Measurements from ENCODE around the gene TMEM30B.
A peak's percentile ranks its signal among the peaks of the same experiment; 100 is the strongest.
"Not testable (repeated sequence)": the region's sequence is repeated elsewhere in the genome, so short reads cannot be mapped to it uniquely, and the experiment has no call there.

Gene TMEM30B

GRCh38 chr14:61319706-61320105 is 38.6 kb upstream of the TMEM30B start:
- H3K36me3 Mint-ChIP-seq (ENCODE audit: low read depth): peaks cover 23% of the 10 kb centered on the region
- no peak overlapping the region for H3K27ac Mint-ChIP-seq
- no peak overlapping the region for H3K4me3 Mint-ChIP-seq
- peaks cover 2% of the 10 kb centered on the region for H3K9me3 Mint-ChIP-seq
- H3K27me3 Mint-ChIP-seq: no peaks in the 10 kb centered on the region
- H3K4me1 Mint-ChIP-seq (ENCODE audit: low read depth): peaks cover 10% of the 10 kb centered on the region

- peaks cover 7% of the 10 kb centered on the region for H3K9me3 Mint-ChIP-seq
- no peak overlapping the region for H3K27ac Mint-ChIP-seq
- H3K4me3 Mint-ChIP-seq: no peak overlapping the region
Observed at GRCh38 chr14:61319086-61319485, 37.9 kb upstream of the TMEM30B start.

GRCh38 chr14:61315313-61315712 is 34.2 kb upstream of the TMEM30B start:
- Mint-ChIP-seq H3K9me3 (peaks cover 15% of the 10 kb centered on the region), H3K27me3 (no peaks in the 10 kb centered on the region), H3K4me3 (no peak overlapping the region), H3K27ac (no peak overlapping the region), H3K36me3 (ENCODE audit: low read depth) (peaks cover 23% of the 10 kb centered on the region), H3K4me1 (ENCODE audit: low read depth) (peaks cover 13% of the 10 kb centered on the region)

More at GRCh38 chr14:61319086-61319485, 37.9 kb upstream of the TMEM30B start:
- peaks cover 25% of the 10 kb centered on the region for H3K36me3 Mint-ChIP-seq (ENCODE audit: low read depth)
- H3K4me1 Mint-ChIP-seq (ENCODE audit: low read depth): peaks cover 6% of the 10 kb centered on the region
- no peaks in the 10 kb centered on the region for H3K27me3 Mint-ChIP-seq

- H3K4me3 Mint-ChIP-seq, H3K27ac Mint-ChIP-seq, H3K27me3 Mint-ChIP-seq: not testable (repeated sequence)
- peaks cover 28% of the 10 kb centered on the region for H3K4me1 Mint-ChIP-seq (ENCODE audit: low read depth)
- H3K9me3 Mint-ChIP-seq: peaks cover 20% of the 10 kb centered on the region
- H3K36me3 Mint-ChIP-seq (ENCODE audit: low read depth): peaks cover 53% of the 10 kb centered on the region
Observed at GRCh38 chr14:61308701-61309100, 27.6 kb upstream of the TMEM30B start.

GRCh38 chr14:61308198-61308597 is 27.1 kb upstream of the TMEM30B start:
- Mint-ChIP-seq H3K9me3 (peaks cover 20% of the 10 kb centered on the region), H3K4me3 (no peak overlapping the region), H3K27ac (no peak overlapping the region), H3K4me1 (ENCODE audit: low read depth) (peaks cover 28% of the 10 kb centered on the region), H3K27me3 (no peaks in the 10 kb centered on the region), H3K36me3 (ENCODE audit: low read depth) (peaks cover 53% of the 10 kb centered on the region)

GRCh38 chr14:61304688-61305087 is 23.6 kb upstream of the TMEM30B start:
- no peak overlapping the region for H3K4me3 Mint-ChIP-seq
- H3K27ac Mint-ChIP-seq: no peak overlapping the region
- H3K4me1 Mint-ChIP-seq (ENCODE audit: low read depth): peaks cover 23% of the 10 kb centered on the region
- H3K27me3 Mint-ChIP-seq: no peaks in the 10 kb centered on the region
- H3K9me3 Mint-ChIP-seq: peaks cover 6% of the 10 kb centered on the region
- peaks cover 38% of the 10 kb centered on the region for H3K36me3 Mint-ChIP-seq (ENCODE audit: low read depth)

- no peak overlapping the region for H3K4me3 Mint-ChIP-seq
- no peaks in the 10 kb centered on the region for H3K9me3 Mint-ChIP-seq
- H3K4me1 Mint-ChIP-seq (ENCODE audit: low read depth): peaks cover 52% of the 10 kb centered on the region
- H3K36me3 Mint-ChIP-seq (ENCODE audit: low read depth): peaks cover 18% of the 10 kb centered on the region
- H3K27ac Mint-ChIP-seq: no peak overlapping the region
- no peaks in the 10 kb centered on the region for H3K27me3 Mint-ChIP-seq
Observed at GRCh38 chr14:61300754-61301153, 19.6 kb upstream of the TMEM30B start.

GRCh38 chr14:61300209-61300608 is 19.1 kb upstream of the TMEM30B start:
- no peaks in the 10 kb centered on the region for H3K27me3 Mint-ChIP-seq
- peaks cover 56% of the 10 kb centered on the region for H3K4me1 Mint-ChIP-seq (ENCODE audit: low read depth)
- H3K4me3 Mint-ChIP-seq: no peak overlapping the region
- peaks cover 13% of the 10 kb centered on the region for H3K36me3 Mint-ChIP-seq (ENCODE audit: low read depth)
- H3K9me3 Mint-ChIP-seq: no peaks in the 10 kb centered on the region
- H3K27ac Mint-ChIP-seq: no peak overlapping the region

GRCh38 chr14:61298824-61299223 is 17.7 kb upstream of the TMEM30B start:
- H3K27me3 Mint-ChIP-seq: no peaks in the 10 kb centered on the region
- H3K4me1 Mint-ChIP-seq (ENCODE audit: low read depth): peaks cover 56% of the 10 kb centered on the region
- no peaks in the 10 kb centered on the region for H3K9me3 Mint-ChIP-seq
- H3K4me3 Mint-ChIP-seq: no peak overlapping the region
- H3K36me3 Mint-ChIP-seq (ENCODE audit: low read depth): peaks cover 4% of the 10 kb centered on the region
- no peak overlapping the region for H3K27ac Mint-ChIP-seq

GRCh38 chr14:61297581-61297980 is 16.4 kb upstream of the TMEM30B start:
- peaks cover 56% of the 10 kb centered on the region for H3K4me1 Mint-ChIP-seq (ENCODE audit: low read depth)
- no peak overlapping the region for H3K4me3 Mint-ChIP-seq
- H3K9me3 Mint-ChIP-seq: no peaks in the 10 kb centered on the region
- H3K27ac Mint-ChIP-seq: no peak overlapping the region
- H3K36me3 Mint-ChIP-seq (ENCODE audit: low read depth): peaks cover under 1% of the 10 kb centered on the region
- no peaks in the 10 kb centered on the region for H3K27me3 Mint-ChIP-seq

- peaks cover 56% of the 10 kb centered on the region for H3K4me1 Mint-ChIP-seq (ENCODE audit: low read depth)
- H3K36me3 Mint-ChIP-seq (ENCODE audit: low read depth): no peaks in the 10 kb centered on the region
- H3K27ac Mint-ChIP-seq: peak overlapping the region; percentile 76
- H3K4me3 Mint-ChIP-seq: peak overlapping the region; percentile 57
- H3K27me3 Mint-ChIP-seq: no peaks in the 10 kb centered on the region
- no peaks in the 10 kb centered on the region for H3K9me3 Mint-ChIP-seq
Observed at GRCh38 chr14:61296719-61297502, 15.8 kb upstream of the TMEM30B start.

GRCh38 chr14:61296151-61296550 is 15.0 kb upstream of the TMEM30B start:
- Mint-ChIP-seq H3K9me3 (no peaks in the 10 kb centered on the region), H3K4me3 (peak overlapping the region; percentile 57), H3K27ac (peak overlapping the region; percentile 76), H3K4me1 (ENCODE audit: low read depth) (peaks cover 55% of the 10 kb centered on the region), H3K27me3 (no peaks in the 10 kb centered on the region), H3K36me3 (ENCODE audit: low read depth) (no peaks in the 10 kb centered on the region)

- Mint-ChIP-seq H3K36me3 (ENCODE audit: low read depth) (no peaks in the 10 kb centered on the region), H3K27ac (no peak overlapping the region), H3K9me3 (no peaks in the 10 kb centered on the region), H3K4me3 (no peak overlapping the region), H3K27me3 (no peaks in the 10 kb centered on the region), H3K4me1 (ENCODE audit: low read depth) (peaks cover 4% of the 10 kb centered on the region)
Observed at GRCh38 chr14:61290701-61291100, 9.6 kb upstream of the TMEM30B start.

GRCh38 chr14:61288720-61289119 is 7.6 kb upstream of the TMEM30B start:
- Mint-ChIP-seq H3K27ac (no peak overlapping the region), H3K9me3 (no peaks in the 10 kb centered on the region), H3K36me3 (ENCODE audit: low read depth) (no peaks in the 10 kb centered on the region), H3K4me1 (ENCODE audit: low read depth) (peaks cover 11% of the 10 kb centered on the region), H3K27me3 (no peaks in the 10 kb centered on the region), H3K4me3 (no peak overlapping the region)

- Mint-ChIP-seq H3K4me1 (ENCODE audit: low read depth) (peaks cover 14% of the 10 kb centered on the region), H3K27me3 (peaks cover 2% of the 10 kb centered on the region), H3K27ac (no peak overlapping the region), H3K4me3 (no peak overlapping the region), H3K36me3 (ENCODE audit: low read depth) (no peaks in the 10 kb centered on the region), H3K9me3 (no peaks in the 10 kb centered on the region)
Observed at GRCh38 chr14:61288228-61288627, 7.1 kb upstream of the TMEM30B start.

GRCh38 chr14:61287196-61287595 is 6.1 kb upstream of the TMEM30B start:
- Mint-ChIP-seq H3K9me3 (no peaks in the 10 kb centered on the region), H3K4me1 (ENCODE audit: low read depth) (peaks cover 16% of the 10 kb centered on the region), H3K4me3 (no peak overlapping the region), H3K27me3 (peaks cover 11% of the 10 kb centered on the region), H3K36me3 (ENCODE audit: low read depth) (no peaks in the 10 kb centered on the region), H3K27ac (no peak overlapping the region)

All from stimulated activated naive CD8-positive, alpha-beta T cell treated with anti-CD3 and anti-CD28 coated beads, Interleukin-15, Interleukin-2, amounts not matched to agents 100 ng/mL and 50 ng/mL, for 24 hours (primary cell).